GM19099 (cell line): ENCODE data around the gene VOPP1.

Experiments
- POLR2A ChIP-seq: IDR thresholded peaks from 3 replicates; pipeline ENCODE4 v1.6.1; 2011; ENCODE audit warnings: low read depth; ENCODE audit not compliant: insufficient read length; ENCODE audit errors: extremely low read depth

Gene VOPP1

DNA sequence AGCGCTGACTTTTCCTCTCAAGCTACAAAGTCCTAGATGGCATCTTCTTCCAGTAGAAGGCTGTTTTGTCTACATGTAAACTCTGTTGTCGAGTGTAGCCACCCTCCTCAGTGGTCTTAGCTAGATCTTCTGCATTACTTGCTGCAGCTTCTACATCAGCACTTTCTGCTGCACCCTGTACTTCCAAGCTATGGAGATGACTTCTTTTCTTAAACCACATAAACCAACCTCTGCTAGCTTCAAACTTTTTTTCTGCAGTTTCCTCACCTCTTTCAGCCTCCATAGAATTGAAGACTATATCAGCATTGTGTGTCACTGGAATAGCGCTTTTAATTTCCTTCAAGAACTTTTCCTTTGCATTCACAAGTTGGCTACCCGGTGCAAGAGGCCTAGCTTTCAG, 119.3 kb downstream of the VOPP1 start:
- no peak for TF ChIP-seq POLR2A

DNA sequence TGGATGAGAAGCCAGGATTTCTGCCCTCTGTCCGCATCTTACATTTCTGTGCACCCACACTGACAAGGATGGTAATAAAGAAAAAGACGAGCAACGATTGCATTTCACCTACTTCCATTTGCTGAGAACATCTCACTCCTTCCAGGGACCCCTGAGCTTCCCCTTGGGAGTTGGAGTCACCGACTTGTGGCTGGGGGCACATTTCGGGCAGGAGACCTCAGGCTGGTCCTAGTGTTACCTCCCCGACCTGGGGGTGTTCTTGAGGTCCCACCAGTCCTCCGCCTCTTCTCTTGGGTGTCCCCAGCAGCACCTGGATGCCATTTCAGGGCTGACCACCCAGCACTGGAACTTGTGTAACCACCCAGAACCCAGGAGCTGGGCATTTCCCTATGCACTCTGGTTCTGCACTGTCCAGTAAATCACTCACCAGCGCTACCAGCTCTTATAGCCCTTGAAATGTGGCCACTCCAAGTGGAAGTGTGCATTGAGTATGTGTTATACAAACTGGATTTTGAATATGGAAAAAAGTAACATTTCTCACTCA, 122.2 kb downstream of the VOPP1 start:
- TF ChIP-seq POLR2A: no peak

DNA sequence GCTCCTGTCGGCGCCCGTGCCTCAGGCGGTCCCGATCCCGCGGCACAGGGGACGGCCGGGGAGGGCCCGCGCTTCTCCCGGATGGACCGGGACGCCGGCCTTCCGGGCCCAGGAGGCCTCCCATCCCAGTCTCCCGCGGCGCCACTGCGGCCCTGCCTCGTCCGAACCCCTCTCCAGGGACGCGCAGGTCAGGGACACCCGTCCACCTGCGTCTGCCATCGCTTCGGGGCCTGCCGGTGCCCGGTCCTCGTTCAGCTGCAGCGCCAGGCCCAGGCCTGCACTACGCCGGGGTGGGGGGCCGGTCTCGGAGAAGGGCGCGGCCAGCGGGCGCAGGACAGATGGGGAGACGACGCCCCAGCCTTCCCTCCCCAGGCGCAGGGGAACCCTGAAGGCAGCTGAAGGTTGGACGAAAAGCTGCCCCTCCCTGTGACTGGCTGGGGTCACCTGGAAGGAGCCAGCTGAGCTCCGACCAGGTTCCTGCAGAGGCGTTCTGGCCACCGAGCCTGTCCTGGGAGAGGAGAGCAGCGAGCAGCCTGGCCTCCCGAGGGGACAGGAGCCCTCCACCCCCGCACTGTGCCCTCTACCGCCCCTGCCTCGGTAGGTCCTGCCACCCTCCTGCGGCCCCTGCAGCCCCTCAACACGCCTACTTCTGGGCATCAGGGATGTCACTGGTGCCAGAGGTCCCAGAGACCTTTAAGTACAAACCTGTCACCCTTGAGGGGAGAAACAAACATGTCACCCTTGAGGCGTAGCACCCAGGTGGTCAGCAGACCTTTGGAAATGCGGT, 122.9 kb downstream of the VOPP1 start:
- TF ChIP-seq POLR2A: no peak

DNA sequence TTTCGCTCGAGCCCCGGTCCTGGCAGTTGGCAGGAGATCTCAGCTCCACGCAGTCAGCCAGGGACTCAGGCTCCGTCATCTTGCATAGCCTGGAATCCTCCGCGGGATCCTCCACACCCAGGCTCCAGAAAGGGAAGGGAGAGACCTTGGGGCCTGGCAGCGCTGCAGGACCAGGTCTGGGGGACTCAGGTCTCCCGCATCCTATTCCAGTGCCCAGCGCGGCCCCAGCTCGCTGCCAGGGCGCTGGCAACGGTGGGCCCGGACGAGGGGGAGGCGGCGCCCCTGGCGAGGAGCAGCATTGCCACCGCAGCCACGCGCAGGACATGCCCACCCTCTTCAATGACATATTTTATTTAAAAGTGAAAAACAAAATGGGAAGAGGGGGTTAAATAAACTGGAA, 123.8 kb downstream of the VOPP1 start:
- TF ChIP-seq POLR2A: no peak

DNA sequence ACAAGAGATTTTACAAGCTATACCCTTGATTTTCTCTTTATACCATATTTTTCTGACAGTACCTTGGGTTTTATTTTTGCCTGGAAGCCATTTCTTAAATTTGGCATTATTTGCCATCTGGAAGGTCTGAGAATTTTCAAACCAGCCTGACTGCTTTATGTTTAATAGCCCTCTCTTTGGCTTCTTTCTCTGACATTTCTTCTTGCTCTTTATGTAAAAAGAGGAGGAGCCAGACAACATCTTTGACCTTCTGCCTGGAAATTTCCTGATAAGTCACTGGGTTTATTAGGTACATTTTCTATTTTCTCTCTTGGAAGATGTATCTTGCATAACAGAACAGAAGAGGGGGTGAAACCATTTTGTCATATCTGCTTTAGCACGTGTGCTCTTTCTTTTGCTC, 127.5 kb downstream of the VOPP1 start:
- TF ChIP-seq POLR2A: no peak

DNA sequence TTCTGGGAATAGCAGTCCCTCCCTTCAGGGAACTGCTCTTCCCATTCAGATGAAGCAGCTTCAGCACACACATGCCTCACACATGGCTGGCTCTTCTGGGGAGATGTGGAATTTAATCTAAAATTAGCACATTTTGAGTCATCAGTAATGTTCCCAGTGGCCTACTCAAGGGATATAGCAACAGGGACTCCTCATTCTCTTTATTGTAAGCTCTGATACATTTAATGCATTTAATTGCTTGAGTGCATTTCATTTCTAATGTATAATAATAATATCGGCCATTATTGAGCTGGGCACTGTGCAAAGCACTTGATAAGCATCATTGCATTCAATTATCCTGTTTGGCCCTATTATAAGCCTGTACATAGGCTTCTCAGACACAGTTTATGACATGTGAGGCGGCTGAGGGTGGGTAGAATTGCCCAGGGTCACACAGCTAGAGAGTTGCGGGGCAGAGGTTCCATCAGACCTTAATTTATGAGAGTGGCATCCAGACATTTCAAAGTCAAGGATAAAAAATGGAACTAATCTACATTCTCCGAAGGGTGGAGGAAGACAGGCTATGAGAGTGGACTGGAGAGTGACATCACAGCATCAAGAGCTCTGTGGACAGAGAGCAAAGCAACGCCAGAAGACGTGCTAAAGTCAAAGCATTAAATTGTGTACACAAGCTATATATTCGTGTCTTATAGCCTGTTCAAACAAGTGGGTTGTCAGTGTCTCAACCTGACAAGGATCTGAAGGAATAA, 130.4 kb downstream of the VOPP1 start:
- no peak for TF ChIP-seq POLR2A

DNA sequence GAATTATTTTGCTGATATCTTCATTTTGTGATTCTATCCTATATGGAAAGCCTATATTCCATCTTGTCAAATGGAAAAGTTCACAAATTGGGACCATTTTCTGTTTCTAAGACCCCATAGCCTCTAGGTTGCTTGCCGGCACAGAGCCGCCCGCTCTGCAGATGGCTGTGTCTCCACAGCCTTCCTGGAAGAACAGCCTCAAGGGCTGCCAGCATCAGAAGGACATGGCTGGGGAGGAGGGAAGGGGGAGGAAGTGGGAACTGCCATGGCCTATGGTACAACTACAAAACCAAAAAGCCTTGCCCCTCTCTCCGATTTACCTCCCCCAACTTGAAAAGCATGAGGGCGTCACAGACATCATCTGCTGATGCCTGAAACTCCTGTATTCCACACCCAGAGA, 131.3 kb downstream of the VOPP1 start:
- TF ChIP-seq POLR2A: no peak

DNA sequence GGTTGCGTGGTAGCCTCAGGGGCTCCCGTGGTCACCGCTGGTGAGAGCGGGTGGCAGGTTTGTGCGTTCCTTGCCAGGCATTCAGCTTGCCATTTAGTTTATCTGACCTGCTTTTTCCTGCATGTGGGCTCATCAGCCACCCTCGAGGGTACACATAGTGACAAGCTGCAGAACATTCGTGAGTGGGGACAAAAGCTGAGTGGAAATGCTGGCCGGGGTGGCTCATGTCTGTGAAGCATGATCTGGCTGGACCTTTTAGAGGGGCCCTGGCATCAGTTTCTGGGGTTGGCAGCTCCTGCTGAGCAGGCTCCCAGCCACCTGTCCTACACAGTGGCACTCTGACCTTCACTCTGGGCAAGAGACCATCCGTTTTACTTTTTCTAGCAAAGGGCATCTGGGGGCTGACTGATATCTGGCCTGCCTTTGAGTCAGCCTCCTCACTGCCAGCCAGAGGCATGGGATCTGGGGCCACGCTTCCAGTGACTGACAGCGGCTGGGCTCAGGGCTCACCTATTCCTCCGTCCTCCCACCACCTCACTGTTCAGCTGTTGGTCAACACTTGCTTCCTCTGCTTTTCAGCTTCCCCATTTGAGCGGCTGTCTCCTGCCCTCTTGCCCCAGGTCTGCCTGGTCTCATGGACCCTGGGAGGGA, 132.1 kb downstream of the VOPP1 start:
- TF ChIP-seq POLR2A: no peak

DNA sequence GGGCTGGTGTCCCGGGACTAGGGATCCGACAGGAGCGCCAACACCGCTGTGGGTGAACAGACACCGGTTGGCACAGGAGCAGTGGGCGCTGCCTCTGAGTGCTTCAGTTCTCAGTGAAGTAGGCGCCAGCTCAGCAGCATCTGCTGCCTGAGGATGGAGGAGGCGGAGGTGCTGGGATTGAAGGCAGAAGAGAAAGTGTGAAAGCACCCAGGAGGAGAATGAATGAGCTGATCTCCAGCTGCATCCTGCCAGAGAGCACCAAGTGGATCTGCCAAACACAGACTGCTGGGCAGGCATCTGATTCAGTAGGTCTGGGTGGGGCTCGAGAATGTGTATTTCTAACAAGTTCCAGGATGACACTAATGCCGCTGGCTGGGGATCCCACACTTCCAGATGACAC, 132.7 kb downstream of the VOPP1 start:
- TF ChIP-seq POLR2A: no peak

DNA sequence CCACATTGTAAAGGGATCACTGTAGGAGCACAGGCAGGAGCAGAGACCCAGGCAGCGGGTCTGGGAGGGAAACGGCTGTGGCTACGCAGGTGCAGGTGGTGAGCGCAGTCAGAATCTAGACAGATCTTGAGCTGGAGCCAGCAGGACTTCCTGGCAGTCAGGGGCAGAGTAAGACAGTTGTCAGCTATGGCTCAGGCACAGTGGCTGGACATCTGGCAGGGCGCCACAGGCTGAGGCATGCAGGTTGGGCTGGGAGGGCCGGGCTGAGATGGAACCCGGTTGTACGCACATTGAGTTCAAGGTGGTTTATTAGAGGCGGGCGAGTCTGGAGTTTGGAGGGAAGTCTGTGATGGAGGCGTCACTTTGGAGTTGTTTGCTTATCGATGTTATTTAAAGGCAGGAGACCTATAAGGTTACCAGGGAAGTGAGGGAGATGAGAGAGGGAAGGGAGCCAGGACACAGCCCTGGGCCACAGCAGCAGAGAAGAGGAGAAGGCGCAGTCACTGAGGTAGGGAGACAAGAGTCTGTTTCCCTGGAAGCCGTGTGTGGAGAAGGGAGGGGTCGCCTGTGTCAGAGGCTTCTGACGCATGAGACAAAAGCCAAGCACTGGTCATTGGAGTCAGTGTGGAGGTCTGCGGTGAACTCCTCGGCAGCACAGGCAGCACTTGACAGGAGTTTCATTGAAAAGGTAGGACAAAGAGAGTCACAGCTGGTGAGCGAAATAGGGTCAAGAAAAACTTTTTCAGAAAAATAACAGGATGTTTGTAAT, 133.4 kb downstream of the VOPP1 start:
- no peak for TF ChIP-seq POLR2A

DNA sequence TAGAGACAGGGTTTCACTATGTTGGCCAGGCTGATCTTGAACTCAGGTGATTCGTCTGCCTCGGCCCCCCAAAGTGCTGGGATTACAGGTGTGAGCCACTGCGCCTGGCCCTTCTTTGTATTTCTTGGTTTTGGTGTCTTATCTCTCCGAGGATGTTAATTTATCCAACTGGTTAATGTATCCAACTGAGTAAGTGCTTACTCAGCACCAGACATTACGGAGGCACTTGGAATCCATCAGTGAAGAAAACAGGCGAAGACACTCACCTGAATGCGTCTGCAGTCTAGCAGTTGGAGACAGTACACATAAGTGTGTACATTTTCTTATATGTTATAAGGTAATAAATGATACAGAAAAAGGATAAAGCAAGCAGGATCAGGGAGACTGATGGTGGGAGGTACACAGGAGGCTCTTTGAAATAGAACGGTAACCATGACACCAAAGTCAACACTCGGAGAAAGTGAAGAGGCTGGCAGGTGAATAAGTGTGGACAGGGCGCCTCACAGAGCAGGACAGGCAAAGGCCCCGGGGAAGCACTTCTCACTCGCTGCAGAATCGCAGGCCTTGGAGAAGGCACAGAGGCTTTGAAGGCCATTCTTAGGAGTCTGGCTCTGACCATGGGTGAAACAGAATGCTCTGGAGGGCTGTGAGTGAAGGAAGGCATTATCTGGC, 134.1 kb downstream of the VOPP1 start:
- TF ChIP-seq POLR2A: no peak

DNA sequence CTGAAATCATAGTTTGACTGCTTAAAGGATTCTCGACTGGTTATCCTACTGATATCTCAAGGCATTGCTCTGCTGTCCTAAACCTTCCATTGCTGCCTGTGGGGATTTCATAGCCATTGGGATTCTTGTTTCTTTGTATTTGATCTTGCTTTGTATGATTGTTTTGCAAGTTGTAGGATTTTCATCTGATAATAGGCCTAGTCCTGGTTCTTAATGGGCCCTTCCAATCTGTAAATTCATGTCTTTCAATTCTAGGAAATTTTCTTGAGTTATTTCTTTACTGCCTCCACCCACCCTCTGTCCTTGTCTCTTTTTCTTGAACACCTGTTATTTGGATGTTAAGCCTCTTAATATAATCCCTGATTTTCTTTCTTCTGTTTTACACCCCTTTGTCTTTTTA, 134.9 kb downstream of the VOPP1 start:
- no peak for TF ChIP-seq POLR2A

DNA sequence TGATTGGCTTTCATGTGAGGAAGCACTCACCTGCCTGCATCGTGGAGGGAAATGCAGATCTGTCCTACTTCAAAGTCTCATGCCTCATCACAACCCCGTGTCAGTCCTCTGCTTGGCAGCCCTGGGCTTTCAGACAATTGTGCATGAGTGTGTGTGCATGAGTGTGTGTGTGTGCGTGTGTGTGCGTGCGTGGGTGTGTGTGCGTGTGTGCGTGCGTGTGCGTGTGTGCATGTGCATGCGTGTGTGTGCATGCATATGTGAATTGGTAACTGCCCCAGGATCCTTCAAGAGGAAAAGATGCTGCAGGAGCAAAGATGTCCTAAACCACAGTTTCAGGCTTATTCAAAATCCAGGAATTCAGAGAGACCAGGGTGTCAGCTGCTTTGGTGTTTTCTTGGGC, 135.8 kb downstream of the VOPP1 start:
- TF ChIP-seq POLR2A: no peak

DNA sequence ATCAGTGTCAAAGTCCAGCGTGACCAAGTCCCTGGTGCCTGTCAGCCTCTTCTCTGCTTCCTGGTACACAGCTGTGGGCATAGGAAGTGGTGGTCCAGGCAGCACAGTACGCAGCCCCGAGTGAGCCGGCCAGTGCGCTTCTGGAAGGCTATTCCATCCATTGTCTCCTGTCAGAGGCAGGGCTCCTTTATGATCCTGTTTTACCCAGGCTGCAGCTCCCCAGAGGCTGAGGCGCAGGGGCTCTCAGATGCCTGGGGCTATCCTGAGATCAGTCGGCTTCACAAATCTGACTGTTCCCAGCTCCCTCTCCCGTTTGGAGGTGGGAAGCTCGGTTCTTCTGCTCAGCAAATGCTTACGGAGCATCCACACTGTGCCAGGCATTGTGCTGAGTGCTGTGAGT, 136.8 kb downstream of the VOPP1 start:
- TF ChIP-seq POLR2A: no peak
